Measurements from ENCODE around the gene IFNLR1.

The IFNLR1 gene

GRCh38 chr1:24205345-24206082 is 18.4 kb upstream of the IFNLR1 start:
- no peak for DNase-seq

- DNase-seq: no peak
These were observed 17.0 kb upstream of the IFNLR1 start for GRCh38 chr1:24204116-24204515.

- no peak for DNase-seq
These were observed 16.3 kb upstream of the IFNLR1 start for GRCh38 chr1:24203404-24203803.

GRCh38 chr1:24202987-24203386 is 15.9 kb upstream of the IFNLR1 start:
- DNase-seq: no peak

- no peak for DNase-seq
These were observed 15.5 kb upstream of the IFNLR1 start for GRCh38 chr1:24202556-24202955.

- peak; percentile 77 for DNase-seq
These were observed 14.9 kb upstream of the IFNLR1 start for GRCh38 chr1:24201941-24202440.

GRCh38 chr1:24199291-24199900 is 12.3 kb upstream of the IFNLR1 start:
- DNase-seq: peak; percentile 55

- DNase-seq: no peak
These were observed 11.7 kb upstream of the IFNLR1 start for GRCh38 chr1:24198766-24199165.

GRCh38 chr1:24195874-24196273 is 8.8 kb upstream of the IFNLR1 start:
- no peak for DNase-seq

GRCh38 chr1:24195136-24195535 is 8.0 kb upstream of the IFNLR1 start:
- no peak for DNase-seq

- no peak for DNase-seq
These were observed 6.0 kb upstream of the IFNLR1 start for GRCh38 chr1:24193046-24193445.

GRCh38 chr1:24191860-24192259 is 4.8 kb upstream of the IFNLR1 start:
- no peak for DNase-seq

- DNase-seq: no peak
These were observed 3.9 kb upstream of the IFNLR1 start for GRCh38 chr1:24190983-24191461.

- DNase-seq: no peak
These were observed 2.4 kb upstream of the IFNLR1 start for GRCh38 chr1:24189528-24189927.

GRCh38 chr1:24186711-24186992 is 437 bp downstream of the IFNLR1 start:
- DNase-seq: no peak

- DNase-seq: no peak
These were observed 918 bp downstream of the IFNLR1 start for GRCh38 chr1:24186031-24186710.

- DNase-seq: no peak
These were observed 2.0 kb downstream of the IFNLR1 start for GRCh38 chr1:24185076-24185475.

GRCh38 chr1:24182061-24182460 is 5.0 kb downstream of the IFNLR1 start:
- no peak for DNase-seq

- no peak for DNase-seq
These were observed 5.5 kb downstream of the IFNLR1 start for GRCh38 chr1:24181619-24182018.

GRCh38 chr1:24180676-24181075 is 6.4 kb downstream of the IFNLR1 start:
- DNase-seq: no peak

- DNase-seq: no peak
These were observed 7.7 kb downstream of the IFNLR1 start for GRCh38 chr1:24179251-24179840.

GRCh38 chr1:24178407-24178806 is 8.7 kb downstream of the IFNLR1 start:
- DNase-seq: no peak

- DNase-seq: no peak
These were observed 9.9 kb downstream of the IFNLR1 start for GRCh38 chr1:24177161-24177560.

Measured in midbrain (tissue), 1 donor.